Activated naive CD4-positive, alpha-beta T cell treated with anti-CD3 and anti-CD28 coated beads, Interleukin-2, amount 10 ng/mL, durations not matched to agents 7 days and 5 days (primary cell): ENCODE data around the gene PRSS57.
"Not testable (repeated sequence)": the region's sequence is repeated elsewhere in the genome, so short reads cannot be mapped to it uniquely, and the experiment has no call there.

ENCODE experiments used
- CTCF ChIA-PET: fragments of 350-600 bp; sonication (Branson Sonifier 250); formaldehyde crosslinking; loops from one replicate; lab custom pipeline; 2021; ENCODE audit warnings: antibody characterized with exemption; lab: Charles Lee
- DNase-seq: peaks from one replicate; pipeline ENCODE4 v3.0.0-alpha.2; 2020
- H3K27ac Mint-ChIP-seq: one replicate; pipeline ENCODE4 v1.8.0; 2021; ENCODE audit warnings: mild to moderate bottlenecking, moderate library complexity, mixed read lengths
- H3K27me3 Mint-ChIP-seq: one replicate; pipeline ENCODE4 v1.8.0; 2021; ENCODE audit warnings: mild to moderate bottlenecking, mixed read lengths
- H3K36me3 Mint-ChIP-seq: one replicate; pipeline ENCODE4 v1.8.0; 2021; ENCODE audit warnings: mixed read lengths
- H3K4me1 Mint-ChIP-seq: one replicate; pipeline ENCODE4 v1.8.0; 2021; ENCODE audit warnings: mixed read lengths
- H3K4me3 Mint-ChIP-seq: one replicate; pipeline ENCODE4 v1.8.0; 2021; ENCODE audit warnings: mild to moderate bottlenecking, moderate library complexity, mixed read lengths
- H3K9me3 Mint-ChIP-seq: one replicate; pipeline ENCODE4 v1.8.0; 2021; ENCODE audit warnings: mixed read lengths

PRSS57 gene

GRCh38 chr19:677201-677600 lies 18.1 kb downstream of the PRSS57 start:
- Mint-ChIP-seq H3K27ac (no peak overlapping the region), H3K4me3 (no peak overlapping the region), H3K4me1 (peaks cover 12% of the 10 kb centered on the region), H3K36me3 (no peaks in the 10 kb centered on the region), H3K27me3 (peaks cover 72% of the 10 kb centered on the region), H3K9me3 (no peaks in the 10 kb centered on the region)
- CTCF ChIA-PET = no interaction called here
- DNase-seq = no peak

GRCh38 chr19:676339-677105 lies 18.7 kb downstream of the PRSS57 start, which contains the start of gene FSTL3:
FSTL3 (plus strand) TSS chr19:676392; CDS start chr19:676424, 32 bp downstream.
- Mint-ChIP-seq H3K27ac (no peak within 1 kb of the TSS), H3K4me1 (peaks cover 12% of the 10 kb centered on the region), H3K9me3 (no peaks in the 10 kb centered on the region), H3K36me3 (no peaks in the 10 kb centered on the region), H3K27me3 (peaks cover 74% of the 10 kb centered on the region), H3K4me3 (no peak within 1 kb of the TSS)
- CTCF ChIA-PET = no interaction called here
- DNase-seq = no peak

- no peak for DNase-seq
- CTCF ChIA-PET = no interaction called here
- peaks cover 12% of the 10 kb centered on the region for H3K4me1 Mint-ChIP-seq
- no peak overlapping the region for H3K4me3 Mint-ChIP-seq
- H3K9me3 Mint-ChIP-seq = no peaks in the 10 kb centered on the region
- H3K36me3 Mint-ChIP-seq = no peaks in the 10 kb centered on the region
- peaks cover 79% of the 10 kb centered on the region for H3K27me3 Mint-ChIP-seq
- H3K27ac Mint-ChIP-seq = no peak overlapping the region
These were observed 19.3 kb downstream of the PRSS57 start for GRCh38 chr19:676007-676338.

- Mint-ChIP-seq H3K4me1 (peaks cover 12% of the 10 kb centered on the region), H3K36me3 (no peaks in the 10 kb centered on the region), H3K27me3 (peaks cover 94% of the 10 kb centered on the region), H3K27ac (no peak overlapping the region), H3K4me3 (no peak overlapping the region), H3K9me3 (no peaks in the 10 kb centered on the region)
- CTCF ChIA-PET = no interaction called here
- DNase-seq = no peak
These were observed 20.7 kb downstream of the PRSS57 start for GRCh38 chr19:674282-675151.

GRCh38 chr19:670609-671075 lies 24.6 kb downstream of the PRSS57 start:
- H3K9me3 Mint-ChIP-seq = no peaks in the 10 kb centered on the region
- peaks cover 83% of the 10 kb centered on the region for H3K27me3 Mint-ChIP-seq
- H3K4me3 Mint-ChIP-seq = no peak overlapping the region
- peaks cover 6% of the 10 kb centered on the region for H3K4me1 Mint-ChIP-seq
- DNase-seq = peak; percentile 37
- CTCF ChIA-PET = interaction anchor here (1.0 kb wide), 1 partner anchor 63 kb away, joined by 3 read pairs; no protein-coding TSS in a partner anchor
- H3K27ac Mint-ChIP-seq = no peak overlapping the region
- H3K36me3 Mint-ChIP-seq = no peaks in the 10 kb centered on the region

GRCh38 chr19:668675-669434 lies 26.4 kb downstream of the PRSS57 start:
- peaks cover 69% of the 10 kb centered on the region for H3K27me3 Mint-ChIP-seq
- DNase-seq, H3K4me3 Mint-ChIP-seq, H3K27ac Mint-ChIP-seq, H3K9me3 Mint-ChIP-seq, CTCF ChIA-PET, H3K36me3 Mint-ChIP-seq: not testable (repeated sequence)
- peaks cover 15% of the 10 kb centered on the region for H3K4me1 Mint-ChIP-seq

- not testable (repeated sequence) for H3K27ac Mint-ChIP-seq, H3K4me3 Mint-ChIP-seq, H3K36me3 Mint-ChIP-seq, DNase-seq, H3K9me3 Mint-ChIP-seq
- CTCF ChIA-PET = interaction anchor here (2.1 kb wide), 1 partner anchor 71 kb away, joined by 6 read pairs; no protein-coding TSS in a partner anchor
- peaks cover 52% of the 10 kb centered on the region for H3K27me3 Mint-ChIP-seq
- H3K4me1 Mint-ChIP-seq = peaks cover 20% of the 10 kb centered on the region
These were observed 28.2 kb downstream of the PRSS57 start for GRCh38 chr19:666985-667573.

GRCh38 chr19:664913-665443 lies 30.3 kb downstream of the PRSS57 start:
- Mint-ChIP-seq H3K9me3 (no peaks in the 10 kb centered on the region), H3K36me3 (peaks cover 12% of the 10 kb centered on the region), H3K27me3 (peaks cover 36% of the 10 kb centered on the region), H3K27ac (peak overlapping the region; percentile 67), H3K4me3 (peak overlapping the region; percentile 41), H3K4me1 (peaks cover 29% of the 10 kb centered on the region)
- CTCF ChIA-PET = interaction anchor here (2.1 kb wide), 1 partner anchor 73 kb away, joined by 6 read pairs; no protein-coding TSS in a partner anchor
- DNase-seq = peak; percentile 88

GRCh38 chr19:663682-664117 lies 31.6 kb downstream of the PRSS57 start:
- Mint-ChIP-seq H3K27ac (peak overlapping the region; percentile 83), H3K9me3 (no peaks in the 10 kb centered on the region), H3K27me3 (peaks cover 23% of the 10 kb centered on the region), H3K4me3 (peak overlapping the region; percentile 69), H3K4me1 (peaks cover 38% of the 10 kb centered on the region), H3K36me3 (peaks cover 15% of the 10 kb centered on the region)
- DNase-seq = no peak
- CTCF ChIA-PET = interaction anchor here (1.2 to 2.2 kb wide), 4 partner anchors 16 to 74 kb away, joined by 3 to 9 read pairs (median 5); no protein-coding TSS in a partner anchor

- Mint-ChIP-seq H3K27me3 (peaks cover 19% of the 10 kb centered on the region), H3K4me1 (peaks cover 42% of the 10 kb centered on the region), H3K4me3 (peak within 1 kb of the TSS; percentile 96), H3K36me3 (peaks cover 16% of the 10 kb centered on the region), H3K9me3 (no peaks in the 10 kb centered on the region), H3K27ac (peak within 1 kb of the TSS; percentile 98)
- DNase-seq = peak; percentile 94
- CTCF ChIA-PET = interaction anchor here (1.2 to 2.2 kb wide), 4 partner anchors 17 to 74 kb away, joined by 3 to 9 read pairs (median 5); no protein-coding TSS in a partner anchor
These were observed 32.1 kb downstream of the PRSS57 start, which contains the start of gene RNF126 for GRCh38 chr19:662962-663681. RNF126 (minus strand) TSS chr19:663214; CDS start chr19:663121, 93 bp downstream.

- peak; percentile 88 for DNase-seq
- no peaks in the 10 kb centered on the region for H3K9me3 Mint-ChIP-seq
- peak overlapping the region; percentile 98 for H3K27ac Mint-ChIP-seq
- H3K4me1 Mint-ChIP-seq = peaks cover 42% of the 10 kb centered on the region
- CTCF ChIA-PET = interaction anchor here (1.7 to 2.2 kb wide), 2 partner anchors 18 to 72 kb away, joined by 6 to 9 read pairs; no protein-coding TSS in a partner anchor
- peak overlapping the region; percentile 96 for H3K4me3 Mint-ChIP-seq
- peaks cover 12% of the 10 kb centered on the region for H3K27me3 Mint-ChIP-seq
- H3K36me3 Mint-ChIP-seq = peaks cover 16% of the 10 kb centered on the region
These were observed 32.9 kb downstream of the PRSS57 start for GRCh38 chr19:662207-662961.
